H9 (cell line): Measurements from ENCODE around the gene DMXL1. TPM values are rescaled to one million over a fixed set of nuclear protein-coding genes. Genes with fewer than 3 reads are reported as not detected.

Source experiments
- DNase-seq: peaks from one replicate; pipeline ENCODE4 v3.0.0-alpha.2; 2017
- H2AFZ ChIP-seq: one replicate; pipeline ENCODE4 v1.6.1; 2013; ENCODE audit warnings: mild to moderate bottlenecking, low read length, control low read depth, moderate library complexity
- H2AK5ac ChIP-seq: 2 replicates; pipeline ENCODE4 v1.6.1; 2013; ENCODE audit warnings: low read length, control low read depth, mixed read lengths; ENCODE audit not compliant: insufficient read length
- H2BK120ac ChIP-seq: one replicate; pipeline ENCODE4 v1.6.1; 2013; ENCODE audit warnings: low read depth, mild to moderate bottlenecking, low read length, control low read depth, inconsistent platforms; ENCODE audit not compliant: poor library complexity, severe bottlenecking
- H2BK12ac ChIP-seq: 2 replicates; pipeline ENCODE4 v1.6.1; 2013; ENCODE audit warnings: low read length, control low read depth, mixed read lengths, low read depth; ENCODE audit not compliant: insufficient read length
- H2BK15ac ChIP-seq: 2 replicates; pipeline ENCODE4 v1.6.1; 2013; ENCODE audit warnings: low read depth, low read length, control low read depth
- H2BK20ac ChIP-seq: one replicate; pipeline ENCODE4 v1.6.1; 2013; ENCODE audit warnings: low read depth, mild to moderate bottlenecking, low read length, control low read depth, inconsistent platforms; ENCODE audit not compliant: poor library complexity, severe bottlenecking
- H2BK5ac ChIP-seq: 2 replicates; pipeline ENCODE4 v1.6.1; 2013; ENCODE audit warnings: low read length, control low read depth, mixed read lengths; ENCODE audit not compliant: insufficient read length
- H3K14ac ChIP-seq: 2 replicates; pipeline ENCODE4 v1.6.1; 2013; ENCODE audit warnings: low read length, control low read depth; ENCODE audit not compliant: insufficient read depth
- H3K18ac ChIP-seq: 2 replicates; pipeline ENCODE4 v1.6.1; 2013; ENCODE audit warnings: low read depth, mild to moderate bottlenecking, mixed read lengths, low read length, control low read depth; ENCODE audit not compliant: insufficient read length
- H3K23ac ChIP-seq: 2 replicates; pipeline ENCODE4 v1.6.1; 2013; ENCODE audit warnings: low read length, control low read depth, mixed read lengths, low read depth; ENCODE audit not compliant: insufficient read length
- H3K23me2 ChIP-seq: 2 replicates; pipeline ENCODE4 v1.6.1; 2013; ENCODE audit warnings: low read depth, mild to moderate bottlenecking, mixed read lengths, low read length, control low read depth; ENCODE audit not compliant: insufficient read length, poor library complexity, severe bottlenecking
- H3K27ac ChIP-seq: 2 replicates; pipeline ENCODE4 v1.5.1; 2013; ENCODE audit warnings: low read length, control low read depth, mixed read lengths, low read depth; ENCODE audit not compliant: insufficient read length
- H3K27me3 ChIP-seq: 2 replicates; pipeline ENCODE4 v1.6.1; 2013; ENCODE audit warnings: low read length, control low read depth, inconsistent platforms; ENCODE audit not compliant: insufficient read depth
- H3K4ac ChIP-seq: 2 replicates; pipeline ENCODE4 v1.6.1; 2013; ENCODE audit warnings: low read depth, mild to moderate bottlenecking, control low read depth, inconsistent platforms, low read length, moderate library complexity
- H3K4me1 ChIP-seq: 2 replicates; pipeline ENCODE4 v1.6.1; 2013; ENCODE audit warnings: low read length, control low read depth, inconsistent platforms; ENCODE audit not compliant: insufficient read depth
- H3K4me2 ChIP-seq: 2 replicates; pipeline ENCODE4 v1.6.1; 2013; ENCODE audit warnings: low read length, control low read depth, mixed read lengths; ENCODE audit not compliant: insufficient read length, insufficient read depth
- H3K56ac ChIP-seq: 2 replicates; pipeline ENCODE4 v1.6.1; 2013; ENCODE audit warnings: low read depth, mild to moderate bottlenecking, mixed read lengths, low read length, control low read depth; ENCODE audit not compliant: insufficient read length
- H3K79me1 ChIP-seq: 2 replicates; pipeline ENCODE4 v1.6.1; 2013; ENCODE audit warnings: low read depth, mild to moderate bottlenecking, moderate library complexity, low read length, control low read depth, inconsistent platforms; ENCODE audit not compliant: insufficient read depth, poor library complexity, severe bottlenecking
- H3K79me2 ChIP-seq: 2 replicates; pipeline ENCODE4 v1.6.1; 2013; ENCODE audit warnings: low read length, control low read depth, inconsistent platforms; ENCODE audit not compliant: insufficient read depth
- H3K9ac ChIP-seq: 2 replicates; pipeline ENCODE4 v1.6.1; 2013; ENCODE audit warnings: low read length, control low read depth, mixed read lengths; ENCODE audit not compliant: insufficient read length; ENCODE audit errors: extremely low read depth
- H3K9me3 ChIP-seq: one replicate; pipeline ENCODE4 v1.6.1; 2013; ENCODE audit warnings: low read depth, low read length, inconsistent platforms; ENCODE audit not compliant: control insufficient read depth
- H3T11ph ChIP-seq: one replicate; pipeline ENCODE4 v1.6.1; 2013; ENCODE audit warnings: mild to moderate bottlenecking, low read length, control low read depth, inconsistent platforms
- H4K20me1 ChIP-seq: one replicate; pipeline ENCODE4 v1.6.1; 2013; ENCODE audit not compliant: control insufficient read depth, insufficient read length, insufficient read depth
- H4K5ac ChIP-seq: 2 replicates; pipeline ENCODE4 v1.6.1; 2013; ENCODE audit warnings: low read depth, mild to moderate bottlenecking, mixed read lengths, low read length, control low read depth; ENCODE audit not compliant: insufficient read length
- H4K8ac ChIP-seq: replicated peaks from 2 replicates; pipeline ENCODE4 v1.6.1; 2013; ENCODE audit warnings: low read length, control low read depth, mixed read lengths, low read depth; ENCODE audit not compliant: insufficient read length
- H4K91ac ChIP-seq: 2 replicates; pipeline ENCODE4 v1.6.1; 2013; ENCODE audit warnings: low read depth, mild to moderate bottlenecking, moderate library complexity, mixed read lengths, low read length, control low read depth; ENCODE audit not compliant: insufficient read length
- H3K27ac Mint-ChIP-seq, 3 experiments: 2 replicates in 2 of 3; 3 replicates in 1 of 3; pipeline ENCODE4 v1.8.0; 2020 to 2021; ENCODE audit warnings: mixed read lengths in 3 of 3, mild to moderate bottlenecking in 1 of 3, moderate library complexity in 1 of 3
- H3K27me3 Mint-ChIP-seq: 2 replicates; pipeline ENCODE4 v1.8.0; 2021; ENCODE audit warnings: low read depth, mild to moderate bottlenecking, moderate library complexity, mixed read lengths
- H3K36me3 Mint-ChIP-seq, 3 experiments: 2 replicates in 2 of 3; 3 replicates in 1 of 3; pipeline ENCODE4 v1.8.0; 2020 to 2021; ENCODE audit warnings: low read depth in 3 of 3, mixed read lengths in 3 of 3; ENCODE audit not compliant: insufficient read depth in 1 of 3
- H3K4me1 Mint-ChIP-seq, 2 experiments: 2 replicates each; pipeline ENCODE4 v1.8.0; 2020; ENCODE audit warnings: mixed read lengths in 2 of 2
- H3K4me3 Mint-ChIP-seq, 2 experiments: 2 replicates in 1 of 2; 3 replicates in 1 of 2; pipeline ENCODE4 v1.8.0; 2020 to 2021; ENCODE audit warnings: mild to moderate bottlenecking in 2 of 2, mixed read lengths in 2 of 2, moderate library complexity in 1 of 2
- H3K9me3 Mint-ChIP-seq, 2 experiments: 2 replicates in 1 of 2; 3 replicates in 1 of 2; pipeline ENCODE4 v1.8.0; 2020; ENCODE audit warnings: mild to moderate bottlenecking in 2 of 2, mixed read lengths in 2 of 2, moderate library complexity in 1 of 2
- CTCF ChIP-seq: fragments of 200-600 bp; sonication (generic); conservative IDR thresholded peaks from 3 replicates; pipeline ENCODE4 v1.8.0; 2021; ENCODE audit warnings: antibody characterized with exemption, mild to moderate bottlenecking
- WGBS: extraction: QIAGEN DNeasy Blood & Tissue Kit; methylation state at CpG from one replicate; pipeline ENCODE4 v1.1.7; 2013; ENCODE audit warnings: missing lambda C conversion rate, low lambda C conversion rate, mixed read lengths; ENCODE audit not compliant: insufficient read length; ENCODE audit errors: extremely low coverage; 5-methylcytosine and 5-hydroxymethylcytosine counted together
- total RNA-seq: library from RNA; stranded (reverse); gene quantifications from 2 replicates; pipeline ENCODE4 v1.2.1, GENCODE V29; 2021

DMXL1 gene
- total RNA-seq, 1 experiment from 2014 or later = 63.5 TPM

- Histone ChIP-seq H3K23me2 (no peaks in the 10 kb centered on the region), H3K4me2 (no peak overlapping the region), H3K4ac (no peak overlapping the region), H3K23ac (no peak overlapping the region), H3K9me3 (no peaks in the 10 kb centered on the region), H2AFZ (no peak overlapping the region), H3K56ac (no peak overlapping the region), H4K5ac (no peak overlapping the region), H3K9ac (no peak overlapping the region), H4K20me1 (no peaks in the 10 kb centered on the region), H3K18ac (no peak overlapping the region), H3K27me3 (no peaks in the 10 kb centered on the region), H4K91ac (no peak overlapping the region), H3K27ac (no peak overlapping the region), H2AK5ac (no peak overlapping the region), H2BK5ac (no peak overlapping the region), H3K79me1 (no peaks in the 10 kb centered on the region), H3K14ac (no peak overlapping the region), H2BK15ac (no peak overlapping the region), H2BK120ac (no peak overlapping the region), H3K4me1 (peaks cover 11% of the 10 kb centered on the region), H3T11ph (no peak overlapping the region), H3K79me2 (no peaks in the 10 kb centered on the region; the same call in 1 of the 2 replicates), H4K8ac (no peak overlapping the region), H2BK20ac (no peak overlapping the region), H2BK12ac (no peak overlapping the region)
- Mint-ChIP-seq H3K27ac (no peak overlapping the region), H3K36me3 (peaks cover 1 to 10% (median 2%) of the 10 kb centered on the region in 3 experiments), H3K27me3 (no peaks in the 10 kb centered on the region), H3K9me3 (peaks cover 2% of the 10 kb centered on the region in 2 experiments; a peak in 4 of 5 replicates), H3K4me3 (no peak overlapping the region), H3K4me1 (peaks cover 24 to 27% of the 10 kb centered on the region in 2 experiments)
- TF ChIP-seq CTCF = no peak
- WGBS = 100% methylated on average over 1 of the region's 3 CpGs
- no peak for DNase-seq
Observed at GRCh38 chr5:119289438-119290044, 218.7 kb downstream of the DMXL1 start.
